ENCODE results near the gene RET.

- TF ChIP-seq CTCF (IDR thresholded peaks at IDR 0.05; ENCODE audit: poor library complexity) (no peak), EZH2 (IDR thresholded peaks at IDR 0.05; ENCODE audit: borderline replicate concordance) (no peak)
Measured at GRCh38 chr10:43155741-43156140, 78.9 kb downstream of the RET start.

Measured in hepatocyte (in vitro differentiated cells).